ENCODE results near the gene OPCML.

OPCML gene

GRCh38 chr11:133215596-133216230 lies 316.6 kb downstream of the OPCML start:
- ATAC-seq (ENCODE audit: low read depth) (no peak), DNase-seq (ENCODE audit: low spot score) (no peak)
- Histone ChIP-seq H3K9me3 (ENCODE audit: severe bottlenecking) (no peaks in the 10 kb centered on the region), H3K27me3 (ENCODE audit: insufficient read depth, poor library complexity, severe bottlenecking) (no peaks in the 10 kb centered on the region), H3K4me1 (ENCODE audit: insufficient read depth, poor library complexity, severe bottlenecking) (no peaks in the 10 kb centered on the region), H3K4me3 (ENCODE audit: severe bottlenecking) (no peak overlapping the region), H3K36me3 (ENCODE audit: low read depth) (no peaks in the 10 kb centered on the region), H3K27ac (ENCODE audit: poor library complexity, severe bottlenecking) (no peak overlapping the region)
- TF ChIP-seq, protein P1, sequence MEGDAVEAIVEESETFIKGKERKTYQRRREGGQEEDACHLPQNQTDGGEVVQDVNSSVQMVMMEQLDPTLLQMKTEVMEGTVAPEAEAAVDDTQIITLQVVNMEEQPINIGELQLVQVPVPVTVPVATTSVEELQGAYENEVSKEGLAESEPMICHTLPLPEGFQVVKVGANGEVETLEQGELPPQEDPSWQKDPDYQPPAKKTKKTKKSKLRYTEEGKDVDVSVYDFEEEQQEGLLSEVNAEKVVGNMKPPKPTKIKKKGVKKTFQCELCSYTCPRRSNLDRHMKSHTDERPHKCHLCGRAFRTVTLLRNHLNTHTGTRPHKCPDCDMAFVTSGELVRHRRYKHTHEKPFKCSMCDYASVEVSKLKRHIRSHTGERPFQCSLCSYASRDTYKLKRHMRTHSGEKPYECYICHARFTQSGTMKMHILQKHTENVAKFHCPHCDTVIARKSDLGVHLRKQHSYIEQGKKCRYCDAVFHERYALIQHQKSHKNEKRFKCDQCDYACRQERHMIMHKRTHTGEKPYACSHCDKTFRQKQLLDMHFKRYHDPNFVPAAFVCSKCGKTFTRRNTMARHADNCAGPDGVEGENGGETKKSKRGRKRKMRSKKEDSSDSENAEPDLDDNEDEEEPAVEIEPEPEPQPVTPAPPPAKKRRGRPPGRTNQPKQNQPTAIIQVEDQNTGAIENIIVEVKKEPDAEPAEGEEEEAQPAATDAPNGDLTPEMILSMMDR (IDR thresholded peaks at IDR 0.05; ENCODE audit: poor library complexity, severe bottlenecking) = no peak

DNA sequence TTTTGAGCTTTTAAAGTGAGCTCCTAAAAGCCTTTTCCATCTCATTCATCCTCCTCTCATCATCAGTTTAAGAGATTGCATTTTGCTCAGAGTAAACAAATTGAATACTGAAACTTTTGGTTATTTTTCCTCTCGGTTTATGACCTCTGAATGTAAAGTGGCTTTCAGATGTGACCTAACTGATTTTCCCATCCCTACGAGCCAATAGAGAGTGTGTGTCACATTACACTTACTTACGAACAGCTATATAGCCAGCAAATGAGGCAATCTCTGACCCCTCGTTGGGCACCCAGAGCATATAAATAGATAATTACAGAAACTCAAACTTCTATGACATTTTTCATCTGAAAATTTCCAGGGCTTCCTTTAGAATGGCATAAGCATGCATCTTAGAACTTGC lies 317.7 kb downstream of the OPCML start:
- Histone ChIP-seq H3K4me3 (ENCODE audit: severe bottlenecking) (no peak overlapping the region), H3K27me3 (ENCODE audit: insufficient read depth, poor library complexity, severe bottlenecking) (no peaks in the 10 kb centered on the region), H3K9me3 (ENCODE audit: severe bottlenecking) (no peaks in the 10 kb centered on the region), H3K36me3 (ENCODE audit: low read depth) (no peaks in the 10 kb centered on the region), H3K27ac (ENCODE audit: poor library complexity, severe bottlenecking) (no peak overlapping the region), H3K4me1 (ENCODE audit: insufficient read depth, poor library complexity, severe bottlenecking) (no peaks in the 10 kb centered on the region)
- TF ChIP-seq, protein P1 (IDR thresholded peaks at IDR 0.05; ENCODE audit: poor library complexity, severe bottlenecking) = no peak
- DNase-seq (ENCODE audit: low spot score) (no peak), ATAC-seq (ENCODE audit: low read depth) (no peak)

- H3K27ac ChIP-seq (ENCODE audit: poor library complexity, severe bottlenecking) = no peak overlapping the region
- no peak overlapping the region for H3K4me3 ChIP-seq (ENCODE audit: severe bottlenecking)
- no peaks in the 10 kb centered on the region for H3K36me3 ChIP-seq (ENCODE audit: low read depth)
- TF ChIP-seq, protein P1 (IDR thresholded peaks at IDR 0.05; ENCODE audit: poor library complexity, severe bottlenecking) = no peak
- no peaks in the 10 kb centered on the region for H3K4me1 ChIP-seq (ENCODE audit: insufficient read depth, poor library complexity, severe bottlenecking)
- H3K9me3 ChIP-seq (ENCODE audit: severe bottlenecking) = no peaks in the 10 kb centered on the region
- no peak for DNase-seq (ENCODE audit: low spot score)
- ATAC-seq (ENCODE audit: low read depth) = no peak
- H3K27me3 ChIP-seq (ENCODE audit: insufficient read depth, poor library complexity, severe bottlenecking) = no peaks in the 10 kb centered on the region
Observed at GRCh38 chr11:133212201-133212600, 320.1 kb downstream of the OPCML start.

DNA sequence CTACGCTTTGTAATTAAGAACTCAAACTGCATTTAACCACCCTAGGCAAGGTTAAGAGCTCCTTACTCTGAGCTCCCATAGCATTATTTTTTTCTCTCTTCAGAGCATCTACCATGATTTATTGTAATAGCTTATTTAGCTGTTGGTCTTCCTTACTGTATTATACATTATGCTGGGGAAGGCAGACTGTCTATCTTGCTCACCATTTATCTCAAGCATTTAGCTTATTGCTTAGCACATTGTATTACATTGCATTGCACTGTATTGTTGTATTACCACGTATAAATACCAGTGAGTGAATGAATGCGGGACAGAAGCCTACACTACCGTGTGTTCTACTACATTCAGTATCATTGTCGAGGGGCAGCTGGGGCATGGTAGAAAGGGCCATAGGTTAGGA lies 324.3 kb downstream of the OPCML start:
- Histone ChIP-seq H3K36me3 (ENCODE audit: low read depth) (no peaks in the 10 kb centered on the region), H3K4me3 (ENCODE audit: severe bottlenecking) (no peak overlapping the region), H3K9me3 (ENCODE audit: severe bottlenecking) (no peaks in the 10 kb centered on the region), H3K4me1 (ENCODE audit: insufficient read depth, poor library complexity, severe bottlenecking) (no peaks in the 10 kb centered on the region), H3K27me3 (ENCODE audit: insufficient read depth, poor library complexity, severe bottlenecking) (no peaks in the 10 kb centered on the region), H3K27ac (ENCODE audit: poor library complexity, severe bottlenecking) (no peak overlapping the region)
- DNase-seq (ENCODE audit: low spot score) (no peak), ATAC-seq (ENCODE audit: low read depth) (no peak)
- TF ChIP-seq, protein P1 (IDR thresholded peaks at IDR 0.05; ENCODE audit: poor library complexity, severe bottlenecking) = no peak

GRCh38 chr11:133206313-133207005 lies 325.8 kb downstream of the OPCML start:
- no peaks in the 10 kb centered on the region for H3K27me3 ChIP-seq (ENCODE audit: insufficient read depth, poor library complexity, severe bottlenecking)
- ATAC-seq (ENCODE audit: low read depth) (no peak), DNase-seq (ENCODE audit: low spot score) (no peak)
- TF ChIP-seq, protein P1 (IDR thresholded peaks at IDR 0.05; ENCODE audit: poor library complexity, severe bottlenecking) = no peak
- no peaks in the 10 kb centered on the region for H3K4me1 ChIP-seq (ENCODE audit: insufficient read depth, poor library complexity, severe bottlenecking)
- no peaks in the 10 kb centered on the region for H3K9me3 ChIP-seq (ENCODE audit: severe bottlenecking)
- H3K4me3 ChIP-seq (ENCODE audit: severe bottlenecking) = no peak overlapping the region
- no peaks in the 10 kb centered on the region for H3K36me3 ChIP-seq (ENCODE audit: low read depth)
- no peak overlapping the region for H3K27ac ChIP-seq (ENCODE audit: poor library complexity, severe bottlenecking)
